Measurements from ENCODE around the gene NRP2. TPM values are rescaled to one million over a fixed set of nuclear protein-coding genes. Genes with fewer than 3 reads are reported as not detected.

The NRP2 gene
- total RNA-seq, 5 donors from 2014 or later (not counting 1 experiment from before 2014, with no cell fraction given), result 0.85 to 1.1 (median 0.93) TPM; not detected in 2

DNA sequence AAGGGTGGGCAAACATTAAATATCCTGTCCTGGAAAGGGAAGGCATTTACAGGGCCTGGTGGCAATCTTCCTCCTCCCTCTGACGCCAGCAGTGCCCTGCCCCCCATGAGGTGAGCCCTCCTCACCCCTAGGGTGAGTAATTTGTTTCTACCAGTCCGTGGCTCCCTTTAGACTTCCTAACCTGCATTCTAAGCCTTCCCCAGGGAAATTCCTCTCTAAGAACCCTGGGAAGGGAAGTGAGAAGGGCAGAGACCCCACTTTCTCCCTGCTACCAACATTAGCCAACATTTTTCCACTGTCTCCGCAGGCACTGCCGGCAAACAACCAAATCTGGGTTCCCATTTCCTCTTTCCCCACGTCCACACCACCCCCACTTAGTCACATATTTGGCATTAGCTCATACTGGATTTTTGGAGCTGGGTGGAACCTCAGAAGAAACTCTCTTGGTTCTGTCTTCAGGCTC is 69.3 kb downstream of the NRP2 start:
- no peak overlapping the region for H3K4me3 Mint-ChIP-seq
- no peak overlapping the region for H3K4me3 ChIP-seq (ENCODE audit: control insufficient read depth in 1 of 2, extremely low read depth in 1 of 2, low read length in 1 of 2)
- 86% methylated on average over 1 of the region's 5 CpGs for WGBS (ENCODE audit: insufficient coverage)
- ChIA-PET CTCF (no interaction called here), POLR2A (no interaction called here)
- DNase-seq (no peak), ATAC-seq (replicated peaks in 1 of 4) (no peak)
- H3K9me3 Mint-ChIP-seq, result no peaks in the 10 kb centered on the region
- H3K4me1 Mint-ChIP-seq, result no peaks in the 10 kb centered on the region
- H3K36me3 ChIP-seq (ENCODE audit: control insufficient read depth in 2 of 2, extremely low read depth in 1 of 2, insufficient read depth in 1 of 2, low read length in 1 of 2), result no peaks in the 10 kb centered on the region
- H3K27me3 ChIP-seq (replicated peaks in 1 of 2; ENCODE audit: control insufficient read depth in 2 of 2, extremely low read depth in 1 of 2, insufficient read depth in 2 of 2, low read length in 1 of 2), result peaks cover 0 to 18% of the 10 kb centered on the region in 2 experiments
- H3K4me1 ChIP-seq (ENCODE audit: control insufficient read depth in 1 of 2, extremely low read depth in 1 of 2, insufficient read depth in 2 of 2, low read length in 2 of 2), result no peaks in the 10 kb centered on the region
- H3K27ac Mint-ChIP-seq, result no peak overlapping the region
- H3K36me3 Mint-ChIP-seq, result no peaks in the 10 kb centered on the region
- H3K27me3 Mint-ChIP-seq, result peaks cover 7 to 16% of the 10 kb centered on the region in 2 donors
- H3K9me3 ChIP-seq, result no peaks in the 10 kb centered on the region
- no peak overlapping the region for H3K27ac ChIP-seq (ENCODE audit: low read length)

DNA sequence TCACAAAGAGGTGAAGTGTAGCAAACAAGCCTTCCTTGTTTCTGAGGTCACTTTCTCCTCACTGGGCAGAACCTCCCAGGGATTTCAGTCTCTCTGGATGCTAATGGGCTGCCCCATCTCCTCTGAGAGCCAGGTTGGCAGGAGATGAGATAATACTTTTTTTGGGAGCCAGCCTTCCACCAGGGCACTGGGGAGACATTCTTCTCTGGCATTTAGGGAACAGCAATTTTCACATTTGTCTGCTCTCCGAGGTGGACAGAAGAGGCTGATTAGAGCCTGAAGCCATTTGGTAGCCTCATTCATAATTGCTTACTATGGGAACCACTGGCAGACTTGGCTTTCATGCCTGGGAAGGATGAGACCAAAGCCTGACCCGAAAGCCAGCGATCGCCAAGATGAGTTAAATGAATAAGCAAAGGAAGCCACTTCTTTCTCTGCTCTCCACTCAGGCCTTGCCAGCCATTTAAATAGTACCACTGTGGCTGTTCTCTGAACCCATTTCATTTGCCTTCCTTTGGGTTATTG is 70.1 kb downstream of the NRP2 start:
- H3K4me3 ChIP-seq (ENCODE audit: control insufficient read depth in 1 of 2, extremely low read depth in 1 of 2, low read length in 1 of 2), result no peak overlapping the region
- no peaks in the 10 kb centered on the region for H3K4me1 Mint-ChIP-seq
- no peak overlapping the region for H3K27ac Mint-ChIP-seq
- CTCF ChIA-PET, result no interaction called here
- peaks cover 0 to 13% of the 10 kb centered on the region in 2 experiments for H3K27me3 ChIP-seq (replicated peaks in 1 of 2; ENCODE audit: control insufficient read depth in 2 of 2, extremely low read depth in 1 of 2, insufficient read depth in 2 of 2, low read length in 1 of 2)
- no peak overlapping the region for H3K4me3 Mint-ChIP-seq
- POLR2A ChIA-PET, result interaction anchor here (0.6 kb wide), 2 partner anchors 13 to 83 kb away, joined by 4 to 12 read pairs; no protein-coding TSS in a partner anchor
- H3K36me3 ChIP-seq (ENCODE audit: control insufficient read depth in 2 of 2, extremely low read depth in 1 of 2, insufficient read depth in 1 of 2, low read length in 1 of 2), result no peaks in the 10 kb centered on the region
- DNase-seq (no peak), ATAC-seq (replicated peaks in 1 of 4) (no peak)
- H3K27me3 Mint-ChIP-seq, result peaks cover 7 to 16% of the 10 kb centered on the region in 2 donors
- WGBS (ENCODE audit: insufficient coverage), result 95% methylated on average over 4 of the region's 4 CpGs
- H3K9me3 ChIP-seq, result no peaks in the 10 kb centered on the region
- no peak overlapping the region for H3K27ac ChIP-seq (ENCODE audit: low read length)
- H3K36me3 Mint-ChIP-seq, result no peaks in the 10 kb centered on the region
- no peaks in the 10 kb centered on the region for H3K4me1 ChIP-seq (ENCODE audit: control insufficient read depth in 1 of 2, extremely low read depth in 1 of 2, insufficient read depth in 2 of 2, low read length in 2 of 2)
- H3K9me3 Mint-ChIP-seq, result no peaks in the 10 kb centered on the region

DNA sequence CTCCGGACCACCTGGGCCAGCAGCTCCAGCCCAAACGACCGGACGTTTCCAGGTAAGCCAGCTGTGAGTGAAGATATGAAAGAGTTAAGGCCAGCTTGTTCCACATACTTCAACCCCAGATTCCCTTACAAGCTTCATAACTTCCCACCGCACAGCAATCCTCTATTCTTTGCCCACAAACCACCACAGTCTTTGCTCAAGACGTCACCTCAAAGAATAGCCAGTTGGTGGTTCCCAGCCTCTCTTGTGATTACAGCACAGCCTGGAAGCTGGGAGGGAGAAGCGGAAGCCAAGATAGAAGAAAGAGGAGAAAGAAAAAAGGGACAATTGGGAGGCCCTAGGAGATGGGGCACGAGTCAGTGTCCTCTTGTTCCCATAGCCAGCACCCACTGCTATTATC is 70.6 kb downstream of the NRP2 start:
- Mint-ChIP-seq H3K9me3 (no peaks in the 10 kb centered on the region), H3K4me1 (no peaks in the 10 kb centered on the region), H3K27ac (no peak overlapping the region), H3K36me3 (no peaks in the 10 kb centered on the region), H3K4me3 (no peak overlapping the region), H3K27me3 (peaks cover 7 to 16% of the 10 kb centered on the region in 2 donors)
- H3K36me3 ChIP-seq (ENCODE audit: control insufficient read depth in 2 of 2, extremely low read depth in 1 of 2, insufficient read depth in 1 of 2, low read length in 1 of 2), result no peaks in the 10 kb centered on the region
- no peak overlapping the region for H3K4me3 ChIP-seq (ENCODE audit: control insufficient read depth in 1 of 2, extremely low read depth in 1 of 2, low read length in 1 of 2)
- H3K9me3 ChIP-seq, result no peaks in the 10 kb centered on the region
- H3K4me1 ChIP-seq (ENCODE audit: control insufficient read depth in 1 of 2, extremely low read depth in 1 of 2, insufficient read depth in 2 of 2, low read length in 2 of 2), result no peaks in the 10 kb centered on the region
- no CpG with 5 or more reads among the region's 8 CpGs for WGBS (ENCODE audit: insufficient coverage)
- ChIA-PET CTCF (no interaction called here), POLR2A (interaction anchor here (0.6 kb wide), 2 partner anchors 13 to 83 kb away, joined by 4 to 12 read pairs; no protein-coding TSS in a partner anchor)
- ATAC-seq (replicated peaks in 1 of 4), result no peak
- peaks cover 0 to 13% of the 10 kb centered on the region in 2 experiments for H3K27me3 ChIP-seq (replicated peaks in 1 of 2; ENCODE audit: control insufficient read depth in 2 of 2, extremely low read depth in 1 of 2, insufficient read depth in 2 of 2, low read length in 1 of 2)
- DNase-seq, result no peak
- H3K27ac ChIP-seq (ENCODE audit: low read length), result no peak overlapping the region

DNA sequence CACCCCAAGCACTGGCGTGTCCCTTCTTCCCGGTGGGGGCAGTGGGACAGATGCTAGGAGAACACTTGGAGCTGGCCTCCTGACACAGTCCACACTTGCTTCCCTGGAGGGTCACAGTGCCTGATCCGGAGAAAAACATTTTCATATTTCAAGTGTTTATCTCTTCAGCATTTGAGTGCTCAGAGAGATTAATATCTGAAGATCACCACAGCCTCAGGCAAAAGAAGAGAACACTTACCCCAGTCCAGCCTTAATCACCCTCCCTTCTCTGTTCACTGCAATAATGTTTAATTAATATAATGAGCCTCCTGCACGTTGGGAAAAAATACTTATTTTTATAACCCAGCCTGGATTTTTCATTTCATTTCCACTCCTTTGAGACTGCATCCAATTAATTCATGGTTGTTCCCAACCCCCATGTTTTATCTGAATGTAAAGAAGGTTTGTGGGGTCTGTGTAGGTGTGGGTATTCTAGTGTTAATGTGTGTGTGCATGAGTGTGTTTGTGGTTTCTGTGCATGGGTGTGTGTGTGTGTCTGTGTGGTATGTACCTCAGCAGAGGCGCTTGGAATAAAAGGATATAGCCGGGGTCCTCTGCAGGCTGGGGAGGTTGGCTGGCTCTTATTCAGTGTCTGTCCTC is 72.1 kb downstream of the NRP2 start:
- no peaks in the 10 kb centered on the region for H3K9me3 ChIP-seq
- H3K9me3 Mint-ChIP-seq, result no peaks in the 10 kb centered on the region
- no peaks in the 10 kb centered on the region for H3K4me1 ChIP-seq (ENCODE audit: control insufficient read depth in 1 of 2, extremely low read depth in 1 of 2, insufficient read depth in 2 of 2, low read length in 2 of 2)
- H3K27me3 Mint-ChIP-seq, result peaks cover 5 to 13% of the 10 kb centered on the region in 2 donors
- DNase-seq (no peak), ATAC-seq (replicated peaks in 1 of 4) (no peak)
- H3K4me3 ChIP-seq (ENCODE audit: control insufficient read depth in 1 of 2, extremely low read depth in 1 of 2, low read length in 1 of 2), result no peak overlapping the region
- no peaks in the 10 kb centered on the region for H3K36me3 Mint-ChIP-seq
- H3K27ac ChIP-seq (ENCODE audit: low read length), result no peak overlapping the region
- H3K27ac Mint-ChIP-seq, result no peak overlapping the region
- 100% methylated on average over 2 of the region's 6 CpGs for WGBS (ENCODE audit: insufficient coverage)
- ChIA-PET CTCF (no interaction called here), POLR2A (no interaction called here)
- H3K36me3 ChIP-seq (ENCODE audit: control insufficient read depth in 2 of 2, extremely low read depth in 1 of 2, insufficient read depth in 1 of 2, low read length in 1 of 2), result no peaks in the 10 kb centered on the region
- H3K4me1 Mint-ChIP-seq, result no peaks in the 10 kb centered on the region
- H3K4me3 Mint-ChIP-seq, result no peak overlapping the region
- H3K27me3 ChIP-seq (replicated peaks in 1 of 2; ENCODE audit: control insufficient read depth in 2 of 2, extremely low read depth in 1 of 2, insufficient read depth in 2 of 2, low read length in 1 of 2), result peaks cover 0 to 13% of the 10 kb centered on the region in 2 experiments

DNA sequence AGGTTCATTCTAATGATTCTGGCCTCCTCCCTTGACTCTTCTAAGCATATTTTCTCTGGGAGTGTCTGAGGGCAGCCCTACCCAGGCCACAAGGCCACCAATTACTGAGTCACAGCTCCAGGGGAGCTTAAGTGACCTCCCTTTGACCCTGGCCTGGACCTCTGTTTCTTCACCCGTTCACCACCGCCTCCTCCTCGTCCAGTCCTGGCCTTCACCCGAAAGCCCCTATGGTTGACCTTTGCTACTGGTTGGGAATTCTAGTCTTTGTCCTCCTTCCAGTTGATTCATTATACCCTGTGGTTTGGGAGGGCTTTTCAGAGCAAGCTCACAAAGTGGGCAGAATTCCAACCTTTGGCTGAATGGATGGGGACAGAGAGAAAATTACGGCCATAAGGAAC is 72.6 kb downstream of the NRP2 start:
- POLR2A ChIA-PET, result no interaction called here

DNA sequence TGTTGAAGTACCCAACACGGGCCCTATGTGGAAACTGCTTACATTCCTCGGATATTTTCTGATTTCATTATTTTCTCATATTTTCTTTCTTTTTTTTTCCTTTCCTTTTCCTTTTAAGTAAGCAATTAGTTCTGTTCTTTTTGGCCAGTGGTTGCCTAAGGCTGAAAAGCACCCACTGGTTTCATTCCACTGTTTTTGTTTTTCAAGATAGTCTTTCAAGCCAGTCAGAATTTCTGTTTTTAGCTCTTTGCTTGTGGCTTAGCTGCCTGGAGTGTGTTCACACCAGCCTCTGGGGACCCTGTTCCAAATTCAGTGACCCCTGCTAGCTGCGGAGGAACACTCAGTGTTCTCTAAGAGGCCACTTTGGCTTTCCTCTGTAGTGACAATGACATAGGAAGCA is 73.6 kb downstream of the NRP2 start:
- Histone ChIP-seq H3K9me3 (no peaks in the 10 kb centered on the region), H3K4me1 (ENCODE audit: control insufficient read depth in 1 of 2, extremely low read depth in 1 of 2, insufficient read depth in 2 of 2, low read length in 2 of 2) (no peaks in the 10 kb centered on the region), H3K27ac (ENCODE audit: low read length) (no peak overlapping the region), H3K4me3 (ENCODE audit: control insufficient read depth in 1 of 2, extremely low read depth in 1 of 2, low read length in 1 of 2) (no peak overlapping the region), H3K36me3 (ENCODE audit: control insufficient read depth in 2 of 2, extremely low read depth in 1 of 2, insufficient read depth in 1 of 2, low read length in 1 of 2) (no peaks in the 10 kb centered on the region), H3K27me3 (replicated peaks in 1 of 2; ENCODE audit: control insufficient read depth in 2 of 2, extremely low read depth in 1 of 2, insufficient read depth in 2 of 2, low read length in 1 of 2) (peaks cover 0 to 13% of the 10 kb centered on the region in 2 experiments)
- Mint-ChIP-seq H3K9me3 (no peaks in the 10 kb centered on the region), H3K4me3 (no peak overlapping the region), H3K4me1 (no peaks in the 10 kb centered on the region), H3K27ac (no peak overlapping the region), H3K27me3 (peaks cover 0 to 7% of the 10 kb centered on the region in 2 donors), H3K36me3 (no peaks in the 10 kb centered on the region)
- CTCF ChIA-PET, result interaction anchor here in 1 of 2 donors (0.5 kb wide), 1 partner anchor 55 kb away, joined by 5 read pairs; no protein-coding TSS in a partner anchor
- POLR2A ChIA-PET, result no interaction called here
- DNase-seq, result no peak
- ATAC-seq (replicated peaks in 1 of 4), result no peak
- WGBS (ENCODE audit: insufficient coverage), result 88% methylated on average over 1 of the region's 3 CpGs

More for the DNA sequence above, 72.6 kb downstream of the NRP2 start:
- no peak overlapping the region for H3K27ac Mint-ChIP-seq
- H3K27me3 Mint-ChIP-seq, result peaks cover 0 to 9% of the 10 kb centered on the region in 2 donors
- Histone ChIP-seq H3K9me3 (no peaks in the 10 kb centered on the region), H3K27ac (ENCODE audit: low read length) (no peak overlapping the region), H3K4me3 (ENCODE audit: control insufficient read depth in 1 of 2, extremely low read depth in 1 of 2, low read length in 1 of 2) (no peak overlapping the region), H3K36me3 (ENCODE audit: control insufficient read depth in 2 of 2, extremely low read depth in 1 of 2, insufficient read depth in 1 of 2, low read length in 1 of 2) (no peaks in the 10 kb centered on the region), H3K27me3 (replicated peaks in 1 of 2; ENCODE audit: control insufficient read depth in 2 of 2, extremely low read depth in 1 of 2, insufficient read depth in 2 of 2, low read length in 1 of 2) (peaks cover 0 to 13% of the 10 kb centered on the region in 2 experiments), H3K4me1 (ENCODE audit: control insufficient read depth in 1 of 2, extremely low read depth in 1 of 2, insufficient read depth in 2 of 2, low read length in 2 of 2) (no peaks in the 10 kb centered on the region)
- ATAC-seq (replicated peaks in 1 of 4) (no peak), DNase-seq (no peak)
- no peaks in the 10 kb centered on the region for H3K36me3 Mint-ChIP-seq
- WGBS (ENCODE audit: insufficient coverage), result no CpG with 5 or more reads among the region's 5 CpGs
- H3K9me3 Mint-ChIP-seq, result no peaks in the 10 kb centered on the region
- H3K4me3 Mint-ChIP-seq, result no peak overlapping the region
- no peaks in the 10 kb centered on the region for H3K4me1 Mint-ChIP-seq
- CTCF ChIA-PET, result interaction anchor here in 1 of 2 donors (0.7 kb wide), 1 partner anchor 1076 kb away, joined by 4 read pairs; no protein-coding TSS in a partner anchor

All from T-cell (primary cell).